Astrocyte of the spinal cord (primary cell): Measurements from ENCODE around the gene SLC9A4.
A peak's percentile ranks its signal among the peaks of the same experiment; 100 is the strongest.

Experiments
- DNase-seq: peaks from one replicate; pipeline ENCODE4 v3.0.0; 2011; ENCODE audit warnings: low read depth, low spot score
- H3K4me3 ChIP-seq: 2 replicates; pipeline ENCODE4 v1.5.1; 2011; ENCODE audit warnings: low read depth, mild to moderate bottlenecking, low read length, moderate library complexity
- CTCF ChIP-seq: IDR thresholded peaks from 2 replicates; pipeline ENCODE4 v1.5.1; 2012; ENCODE audit warnings: low read depth, mild to moderate bottlenecking, low read length, inconsistent platforms
- in situ Hi-C: cut with HindIII; loops from 2 replicates; pipeline ENCODE4 v1.10.0; 2017; ENCODE audit warnings: low sequenced_read_pairs

The SLC9A4 gene

DNA sequence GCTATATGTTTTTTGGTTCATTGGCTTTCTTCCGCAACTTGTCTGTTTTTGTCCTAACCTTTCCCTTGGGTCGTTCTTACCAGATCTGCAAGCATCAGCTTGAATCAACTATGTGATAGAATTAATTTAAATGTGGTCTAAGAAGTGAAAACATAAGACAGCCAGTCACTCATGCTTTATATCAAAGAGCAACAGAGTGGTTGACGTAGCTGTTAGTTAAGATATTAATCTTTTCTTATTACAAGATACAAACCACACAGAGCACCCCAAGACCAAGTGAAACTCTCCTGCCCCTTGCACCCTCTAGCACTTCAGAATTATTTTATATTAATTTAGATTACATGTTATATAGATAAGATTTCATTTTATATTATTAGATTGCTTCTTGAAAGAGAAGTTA is 34.9 kb upstream of the SLC9A4 start:
- DNase-seq = no peak
- no peak overlapping the region for H3K4me3 ChIP-seq
- no peak for TF ChIP-seq CTCF
- in situ Hi-C loops = no loop called here

DNA sequence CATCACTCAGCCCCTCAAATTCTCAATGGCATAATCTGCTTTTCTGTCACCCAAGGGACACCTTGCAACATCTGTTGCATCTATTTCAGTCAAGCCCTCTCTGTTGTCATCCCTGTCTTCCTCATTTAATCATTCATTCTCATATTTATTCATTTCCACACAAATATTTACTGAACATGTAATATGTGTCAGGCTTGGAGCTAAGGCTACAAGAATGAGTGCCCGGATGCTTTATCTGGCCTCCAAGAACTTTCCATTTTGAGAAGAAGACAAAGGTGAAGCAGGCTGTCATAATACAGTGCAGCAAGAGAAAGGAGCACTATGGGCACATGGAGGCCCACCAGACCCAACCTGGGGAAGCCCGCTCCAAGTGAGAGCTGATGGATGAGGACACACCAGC is 34.4 kb upstream of the SLC9A4 start:
- no peak for DNase-seq

DNA sequence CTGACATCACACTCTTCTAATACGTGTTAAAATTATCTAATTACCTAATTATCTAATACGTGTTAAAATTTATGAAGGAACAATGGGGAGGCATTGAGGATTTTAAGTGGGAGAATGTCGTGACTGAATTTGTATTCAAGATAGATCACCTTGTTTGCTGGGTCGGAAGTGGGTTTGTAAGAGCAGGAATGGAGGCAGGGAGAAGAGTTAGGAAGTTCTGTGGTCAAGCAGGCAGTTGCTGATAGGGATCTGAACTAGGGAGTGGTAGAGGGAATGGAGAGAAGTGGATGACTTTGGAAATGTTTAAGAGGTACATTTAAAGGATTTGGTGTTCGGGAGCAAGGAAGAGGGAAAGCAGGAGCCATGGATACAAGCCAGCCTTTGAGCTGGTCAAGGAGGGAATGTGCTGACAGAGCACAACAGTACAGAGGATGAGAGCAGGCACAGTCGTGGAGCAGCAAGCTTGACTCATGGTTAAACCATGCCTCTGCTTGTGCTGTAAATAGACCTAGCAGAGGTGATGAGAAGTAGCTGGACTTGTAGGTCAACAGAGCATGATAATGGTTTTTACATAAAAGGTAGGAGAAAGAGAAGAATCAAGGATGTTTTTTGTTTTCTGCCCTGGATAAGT is 33.8 kb upstream of the SLC9A4 start:
- no peak for TF ChIP-seq CTCF
- DNase-seq = peak; percentile 66
- in situ Hi-C loops = no loop called here
- H3K4me3 ChIP-seq = no peak overlapping the region

More for the DNA sequence above, 34.4 kb upstream of the SLC9A4 start:
- no peak overlapping the region for H3K4me3 ChIP-seq
- TF ChIP-seq CTCF = no peak
- in situ Hi-C loops = no loop called here

- no peak overlapping the region for H3K4me3 ChIP-seq
- peak; percentile 78 for TF ChIP-seq CTCF
- in situ Hi-C loops = no loop called here
- peak; percentile 34 for DNase-seq
Measured at GRCh38 chr2:102442967-102443828, 29.8 kb upstream of the SLC9A4 start.

- no peak overlapping the region for H3K4me3 ChIP-seq
- TF ChIP-seq CTCF = no peak
- in situ Hi-C loops = no loop called here
- DNase-seq = no peak
Measured at GRCh38 chr2:102444233-102444632, 28.8 kb upstream of the SLC9A4 start.

DNA sequence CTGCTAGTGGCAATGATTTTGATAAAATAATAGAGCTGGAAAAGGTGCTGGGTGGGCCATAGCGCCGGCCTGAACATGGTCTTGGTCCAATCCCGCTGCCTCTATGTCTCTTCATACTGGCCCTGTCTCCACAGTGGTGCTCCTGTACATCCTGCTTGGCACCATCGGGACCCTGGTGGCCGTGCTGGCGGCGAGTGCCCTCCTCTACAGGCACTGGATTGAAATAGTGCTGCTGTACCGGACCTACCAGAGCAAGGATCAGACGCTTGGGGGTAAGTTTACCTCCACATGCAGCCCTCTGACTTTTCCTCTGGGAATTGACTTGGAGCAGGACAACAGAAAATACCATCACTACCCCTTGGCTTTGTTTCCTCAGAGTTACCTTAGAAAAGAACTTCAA is 26.1 kb upstream of the SLC9A4 start:
- TF ChIP-seq CTCF = no peak
- in situ Hi-C loops = no loop called here
- DNase-seq = no peak
- H3K4me3 ChIP-seq = no peak overlapping the region
